Measurements from ENCODE around the gene NMNAT3. TPM values are rescaled to one million over a fixed set of nuclear protein-coding genes. Genes with fewer than 3 reads are reported as not detected.

Gene NMNAT3
- total RNA-seq, 1 experiment from 2014 or later = not detected

DNA sequence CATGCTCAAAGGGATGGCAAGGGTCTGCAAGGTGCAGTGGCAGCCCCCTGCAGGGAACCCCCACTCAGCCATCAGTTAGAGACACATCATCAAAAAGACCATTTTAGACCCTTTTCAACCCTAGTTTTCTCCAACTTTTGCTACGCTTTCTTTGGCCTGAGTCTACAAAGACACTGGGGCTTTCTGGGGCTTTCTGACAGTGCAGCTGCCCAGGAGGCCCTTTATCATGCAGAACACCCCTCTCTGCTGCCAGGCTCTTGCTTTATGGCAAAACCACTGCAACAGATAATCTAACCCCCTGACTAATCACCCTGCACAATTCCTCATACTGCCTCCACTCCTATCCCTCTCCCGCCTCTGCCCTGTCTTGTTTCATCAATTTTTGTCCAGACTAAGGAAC is 2.4 kb downstream of the NMNAT3 start:
- no peak for DNase-seq (ENCODE audit: low read depth)

DNA sequence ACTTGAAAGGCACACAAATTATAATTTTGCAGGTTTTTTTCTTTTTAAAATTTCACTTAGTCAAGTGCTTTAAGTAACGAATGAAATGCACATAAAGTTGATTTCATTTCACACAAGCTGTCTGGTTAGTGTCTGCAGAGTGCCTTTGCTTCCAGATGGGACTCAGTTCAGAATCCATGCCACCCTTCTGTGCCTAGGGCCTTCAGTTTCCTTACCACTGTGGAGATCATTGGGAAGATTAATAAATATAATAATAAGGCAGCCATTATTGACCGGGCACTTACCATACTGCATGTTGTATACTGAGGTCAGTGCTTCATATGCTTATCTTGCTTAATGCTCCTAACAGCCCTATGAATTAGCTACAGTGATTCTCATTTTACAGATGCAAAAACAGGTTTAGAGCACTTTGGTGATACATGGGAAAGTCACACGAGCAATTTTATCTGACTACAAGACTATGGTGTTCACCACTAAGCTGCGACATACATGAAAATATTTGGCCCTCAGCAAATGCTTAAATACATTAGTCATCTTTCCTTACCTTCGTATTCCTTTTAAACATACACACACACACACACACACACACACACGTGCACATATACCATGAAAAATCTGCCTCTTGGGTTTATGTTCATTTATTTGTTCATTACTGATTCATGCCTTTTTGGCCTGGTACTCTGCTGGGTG is 3.1 kb downstream of the NMNAT3 start:
- DNase-seq (ENCODE audit: low read depth) = no peak

DNA sequence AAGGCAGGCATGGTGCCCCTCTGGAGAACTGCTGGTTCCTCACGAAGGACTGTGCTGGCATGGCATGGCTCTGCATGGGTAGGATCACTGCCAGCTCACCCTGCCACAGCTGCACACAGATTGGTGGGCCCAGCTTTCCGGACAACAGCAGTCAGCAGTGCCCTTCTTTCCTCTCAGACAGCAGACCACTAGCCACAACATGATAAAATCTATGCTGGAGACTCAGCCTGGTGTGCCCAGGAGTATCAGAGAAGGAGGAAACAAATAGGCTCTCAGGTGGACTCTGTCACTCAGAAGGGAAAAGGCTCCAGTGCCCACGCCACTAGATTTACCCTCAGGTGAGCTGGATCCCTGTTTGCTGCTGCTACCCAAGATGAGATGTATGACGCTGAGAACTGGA is 4.9 kb downstream of the NMNAT3 start:
- DNase-seq (ENCODE audit: low read depth) = no peak

DNA sequence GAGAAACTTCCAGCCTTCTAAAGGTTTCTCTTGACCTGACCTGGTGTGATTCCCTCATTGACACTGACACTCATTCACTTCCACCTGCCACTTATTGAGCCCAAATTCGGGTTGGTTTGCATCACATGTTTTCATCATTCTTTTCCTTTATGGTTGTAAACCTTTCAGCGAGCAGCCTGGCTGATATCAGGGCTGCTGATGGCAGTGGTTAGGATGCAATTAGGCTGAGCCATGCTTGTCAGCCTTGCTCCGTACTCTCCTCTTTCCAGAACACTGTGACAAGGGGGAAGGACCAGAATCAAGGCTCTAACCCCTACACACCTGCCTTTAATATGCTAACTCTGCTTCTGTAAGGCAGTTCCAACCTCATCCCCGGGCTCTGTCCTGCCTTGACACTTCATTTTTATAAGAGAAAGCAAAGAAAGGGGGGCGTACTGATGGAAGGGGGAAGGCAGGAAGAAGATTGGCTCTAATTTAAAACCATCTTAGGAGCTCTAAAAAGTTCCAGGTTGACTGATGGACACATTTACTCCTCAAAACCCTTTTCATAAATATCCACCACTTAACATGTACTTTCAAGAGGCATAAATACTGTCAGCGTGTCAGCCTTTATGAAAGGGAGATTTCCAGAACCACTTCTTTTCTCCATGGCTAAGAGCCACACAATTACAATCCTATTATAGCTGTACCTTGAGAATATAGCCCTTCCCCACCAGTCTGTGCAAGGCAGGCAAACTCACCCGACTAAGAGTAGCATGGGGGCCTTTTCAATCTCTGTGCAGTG is 5.7 kb downstream of the NMNAT3 start:
- no peak for DNase-seq (ENCODE audit: low read depth)

DNA sequence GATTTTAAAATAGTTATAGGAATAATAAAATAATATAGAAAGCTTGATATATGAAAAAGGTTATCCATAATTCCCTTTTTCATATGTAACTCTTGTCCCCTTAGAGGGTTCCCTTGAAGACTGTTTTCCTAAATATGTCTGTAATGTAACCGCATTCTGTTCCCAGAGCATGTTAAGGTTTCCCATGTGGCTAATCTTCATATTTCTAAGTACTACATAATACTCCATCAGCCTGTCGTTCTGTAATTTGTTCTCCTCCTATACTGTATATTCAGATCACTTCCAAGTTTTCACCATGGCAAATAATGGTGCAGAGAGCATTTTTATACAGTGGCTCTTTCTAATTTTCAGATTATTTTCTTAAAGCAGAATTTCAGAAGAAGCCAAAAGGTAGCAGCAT is 6.7 kb downstream of the NMNAT3 start:
- DNase-seq (ENCODE audit: low read depth) = no peak

DNA sequence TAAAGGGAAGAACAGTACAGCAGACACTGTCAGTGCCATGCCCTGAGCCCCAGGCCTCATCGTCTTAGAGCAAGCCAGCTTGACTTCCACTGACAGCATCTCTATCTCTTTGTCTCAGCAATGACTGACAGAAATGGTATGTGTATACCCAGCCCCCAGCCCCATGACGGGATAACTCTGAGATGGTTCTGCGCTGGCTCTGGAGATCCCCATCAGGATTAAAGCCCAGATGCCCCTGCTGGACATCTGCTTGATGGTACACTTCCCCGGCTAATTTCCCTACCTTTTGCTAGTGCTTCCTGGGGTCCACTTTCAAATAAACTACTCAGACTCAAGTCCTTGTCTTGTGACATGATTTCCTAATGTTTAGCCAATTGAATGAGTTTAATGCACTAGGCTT is 7.6 kb downstream of the NMNAT3 start:
- DNase-seq (ENCODE audit: low read depth) = no peak

DNA sequence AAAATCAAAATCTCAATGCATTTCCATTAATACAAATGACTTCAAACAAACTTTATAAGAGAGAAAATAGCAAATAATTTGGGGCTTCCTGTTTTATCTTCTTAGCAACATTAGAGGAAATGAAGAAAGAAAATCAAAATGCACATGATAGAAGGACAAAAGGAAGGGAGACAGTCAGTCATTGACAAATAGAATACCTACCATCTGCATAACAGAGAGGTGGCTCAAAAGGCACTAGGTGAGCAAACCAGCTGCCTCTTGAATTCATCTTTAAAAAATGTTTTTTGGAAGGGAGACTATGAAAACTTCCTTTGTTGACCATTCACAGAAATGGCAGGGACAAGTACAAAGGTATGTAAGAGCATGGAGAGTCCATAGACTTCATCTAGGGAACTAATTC is 9.4 kb downstream of the NMNAT3 start:
- DNase-seq (ENCODE audit: low read depth) = no peak

DNA sequence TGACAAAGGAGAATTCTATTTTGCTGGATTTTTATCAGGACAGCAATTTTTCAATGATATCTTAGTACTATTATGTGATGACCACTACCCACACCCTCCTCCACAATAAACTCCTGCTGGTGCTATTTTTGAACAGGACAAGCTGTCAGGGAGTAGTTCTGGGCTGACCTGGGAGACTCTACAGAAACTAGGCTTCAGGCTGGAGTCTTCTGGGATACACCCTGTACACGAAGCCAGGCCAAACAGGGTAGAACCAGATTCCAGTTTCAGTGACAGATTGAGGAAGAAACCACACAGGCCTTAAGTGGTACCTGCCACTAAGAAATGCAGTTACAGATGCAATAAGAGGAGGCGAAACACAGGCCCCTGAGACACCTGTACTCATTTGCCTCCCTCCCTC is 12.8 kb downstream of the NMNAT3 start:
- DNase-seq (ENCODE audit: low read depth) = no peak

DNA sequence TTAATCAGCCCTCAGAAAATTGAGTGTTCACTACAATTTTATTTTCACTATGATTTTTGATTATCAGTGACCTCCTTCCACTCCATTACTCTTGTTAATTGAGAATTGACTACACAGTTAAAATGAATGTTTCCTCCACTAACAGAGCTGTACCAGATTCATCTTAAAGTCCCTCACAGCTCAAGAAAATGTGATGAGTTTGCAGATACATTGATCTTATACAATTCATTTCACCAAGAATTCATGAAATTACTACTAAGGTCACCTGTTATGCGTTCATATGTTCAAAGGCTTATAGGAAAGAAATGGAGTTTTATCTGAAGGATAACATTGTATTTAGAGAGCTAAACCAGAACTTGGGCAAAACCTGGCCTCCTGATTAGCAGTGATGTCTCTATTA is 17.5 kb downstream of the NMNAT3 start:
- no peak for DNase-seq (ENCODE audit: low read depth)

DNA sequence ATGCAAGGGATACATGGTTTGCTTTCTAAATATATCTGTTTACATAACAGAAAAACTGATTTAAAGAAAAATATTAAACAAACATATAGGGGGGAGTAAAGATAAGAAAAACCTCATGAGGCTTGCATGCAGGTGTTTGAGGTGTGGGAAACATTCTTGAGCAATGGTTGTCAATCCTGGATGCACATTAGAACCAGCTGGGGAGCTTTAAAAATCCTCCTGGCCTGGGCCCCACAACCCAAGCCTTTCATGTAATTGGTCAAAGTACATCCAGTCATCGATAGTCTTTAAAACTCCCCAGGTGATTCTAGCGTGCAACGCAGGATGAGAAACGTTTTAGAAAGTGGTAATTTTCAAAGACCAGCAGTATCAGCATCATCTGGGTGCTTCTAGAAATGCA is 18.3 kb downstream of the NMNAT3 start:
- DNase-seq (ENCODE audit: low read depth) = no peak

DNA sequence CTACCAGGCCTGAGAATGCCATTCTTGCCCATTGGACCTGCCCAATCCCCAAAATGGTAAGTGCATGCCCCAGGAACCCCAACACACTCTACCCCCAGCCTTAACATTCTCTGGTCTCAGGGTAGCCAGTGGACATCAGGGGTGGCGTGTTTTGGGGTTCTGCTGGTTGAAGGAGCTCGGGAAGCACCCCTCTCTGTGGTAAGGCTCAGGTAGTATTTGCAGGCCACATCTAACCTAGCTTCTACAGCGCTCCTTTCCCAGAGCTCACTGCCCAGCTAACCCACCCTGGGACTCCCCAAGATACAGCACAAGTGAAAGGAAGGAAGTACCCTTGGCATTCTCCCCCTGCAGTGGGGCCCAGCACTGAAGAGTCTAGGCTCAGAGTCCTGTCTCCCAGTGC is 19.8 kb downstream of the NMNAT3 start:
- DNase-seq (ENCODE audit: low read depth) = no peak

DNA sequence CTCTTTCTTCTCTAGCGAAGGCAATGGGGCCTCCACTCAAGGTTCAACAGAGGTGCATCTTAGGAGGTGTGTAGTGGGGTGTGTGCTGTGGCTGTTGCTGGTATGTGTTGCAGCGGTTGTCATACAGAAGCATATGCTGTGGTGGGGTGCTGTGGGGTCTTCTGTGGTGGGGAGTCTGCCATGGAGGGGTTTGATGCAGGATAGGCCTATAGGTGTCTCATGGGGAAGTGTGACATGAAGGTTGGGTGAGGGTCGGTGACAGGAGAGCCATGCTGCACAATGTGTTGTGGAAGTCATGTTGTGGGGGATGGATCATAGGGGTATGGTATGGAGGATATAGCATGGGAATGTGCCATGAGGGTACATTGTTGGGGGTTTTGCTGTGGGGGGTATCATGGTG is 20.3 kb downstream of the NMNAT3 start:
- DNase-seq (ENCODE audit: low read depth) = no peak

DNA sequence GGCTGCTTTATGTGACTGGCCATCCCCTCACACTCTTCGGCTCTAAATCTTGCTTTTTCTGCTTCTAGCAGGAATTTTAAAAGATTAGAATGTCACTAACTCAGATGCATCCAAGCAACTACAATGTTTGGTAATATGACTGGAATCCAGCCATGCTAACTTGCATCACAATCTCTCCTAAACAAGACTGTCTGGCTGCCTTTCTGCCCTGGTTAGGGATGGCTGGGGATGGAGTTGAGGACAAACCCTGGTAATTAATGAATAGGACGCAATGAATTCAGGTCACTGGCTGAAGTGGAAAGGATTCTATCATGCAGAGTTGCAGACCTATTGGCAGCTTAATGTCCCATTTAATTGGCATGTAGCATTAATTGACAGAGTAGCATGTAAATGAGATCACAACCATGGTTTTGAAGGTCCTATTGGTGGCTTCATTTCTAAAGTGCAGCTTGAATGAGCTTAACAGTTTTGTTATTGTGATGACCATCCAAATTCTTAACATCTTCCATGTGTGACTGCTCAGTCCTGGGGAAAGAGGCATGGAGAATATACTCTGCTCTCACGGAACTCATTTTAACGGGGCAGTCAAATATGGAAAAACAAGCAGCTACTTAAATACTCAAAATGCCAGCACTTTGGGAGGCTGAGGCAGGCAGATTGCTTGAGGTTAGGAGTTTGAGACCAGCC is 21.7 kb downstream of the NMNAT3 start:
- DNase-seq (ENCODE audit: low read depth) = no peak

DNA sequence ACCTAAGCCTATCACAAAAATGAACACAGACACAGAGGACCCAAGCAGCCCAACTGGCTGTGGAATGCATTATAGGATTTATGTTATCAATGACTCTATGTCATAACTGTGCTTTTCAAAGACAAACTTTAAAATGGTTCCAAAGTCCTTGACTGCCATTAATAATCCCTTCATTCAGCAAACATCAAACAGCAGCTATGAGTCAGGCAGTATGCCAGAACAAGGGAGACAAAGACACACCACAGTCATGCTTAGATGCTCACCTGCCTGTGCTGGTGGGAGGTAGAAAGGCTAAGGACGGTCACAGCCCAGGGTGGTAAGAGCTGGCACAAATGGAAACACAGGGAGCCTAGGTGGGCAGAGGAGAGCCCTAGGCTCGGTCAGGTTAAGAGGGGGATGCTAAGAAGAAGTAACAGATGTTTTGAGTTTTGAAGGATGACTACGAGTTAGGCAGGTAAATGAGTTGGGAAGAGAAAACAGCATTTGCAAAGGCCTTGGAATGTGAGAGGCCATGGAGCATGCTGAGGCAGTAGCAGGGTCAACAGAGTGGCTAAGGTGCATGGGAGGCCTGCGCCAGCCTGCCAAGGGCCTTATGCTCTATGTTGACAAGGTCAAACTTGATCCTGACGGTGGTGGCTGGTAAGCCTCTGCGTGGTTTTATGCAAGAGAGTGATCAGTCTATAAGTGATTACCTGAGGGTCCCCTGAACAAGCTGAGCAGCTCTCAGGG is 23.0 kb downstream of the NMNAT3 start:
- no peak for DNase-seq (ENCODE audit: low read depth)

DNA sequence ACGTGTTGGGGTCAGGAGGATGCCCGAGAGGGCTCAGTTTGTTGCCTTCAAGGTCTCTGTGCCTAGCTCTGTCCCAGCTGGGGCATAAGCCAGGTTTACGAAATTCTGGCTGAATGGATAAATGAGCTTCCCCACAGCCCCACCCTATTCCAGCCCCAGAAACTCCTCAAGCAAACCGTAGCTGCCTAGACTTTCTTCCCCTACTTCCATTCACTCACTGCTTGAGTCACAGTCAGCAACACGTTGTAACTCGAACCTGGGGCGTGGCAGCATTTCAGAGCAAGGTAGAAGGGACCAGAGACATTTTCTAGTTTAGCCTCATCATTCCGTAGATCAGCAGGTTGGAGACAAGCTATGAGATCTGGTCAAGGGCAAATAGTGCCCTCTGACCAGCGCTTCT is 24.2 kb downstream of the NMNAT3 start:
- no peak for DNase-seq (ENCODE audit: low read depth)

DNA sequence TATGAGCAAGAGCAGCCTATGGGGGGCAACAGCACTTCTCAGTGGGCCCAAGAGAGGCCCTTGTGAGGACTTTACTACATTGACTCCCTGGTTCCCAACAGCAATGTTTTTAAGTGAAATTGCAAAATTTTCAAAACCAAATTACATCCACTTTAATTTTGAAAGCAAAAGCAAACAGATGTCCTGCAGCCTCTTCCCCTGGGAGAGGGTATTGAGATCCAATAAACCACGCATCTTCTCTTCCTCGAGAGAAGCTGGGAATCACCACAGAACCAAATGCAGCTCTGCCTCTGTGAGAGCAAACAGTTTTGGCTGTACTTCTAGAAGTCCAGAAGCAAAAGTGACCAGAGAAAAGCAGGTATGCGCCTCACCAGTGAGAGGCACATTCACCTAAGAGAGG is 25.2 kb downstream of the NMNAT3 start:
- DNase-seq (ENCODE audit: low read depth) = no peak

DNA sequence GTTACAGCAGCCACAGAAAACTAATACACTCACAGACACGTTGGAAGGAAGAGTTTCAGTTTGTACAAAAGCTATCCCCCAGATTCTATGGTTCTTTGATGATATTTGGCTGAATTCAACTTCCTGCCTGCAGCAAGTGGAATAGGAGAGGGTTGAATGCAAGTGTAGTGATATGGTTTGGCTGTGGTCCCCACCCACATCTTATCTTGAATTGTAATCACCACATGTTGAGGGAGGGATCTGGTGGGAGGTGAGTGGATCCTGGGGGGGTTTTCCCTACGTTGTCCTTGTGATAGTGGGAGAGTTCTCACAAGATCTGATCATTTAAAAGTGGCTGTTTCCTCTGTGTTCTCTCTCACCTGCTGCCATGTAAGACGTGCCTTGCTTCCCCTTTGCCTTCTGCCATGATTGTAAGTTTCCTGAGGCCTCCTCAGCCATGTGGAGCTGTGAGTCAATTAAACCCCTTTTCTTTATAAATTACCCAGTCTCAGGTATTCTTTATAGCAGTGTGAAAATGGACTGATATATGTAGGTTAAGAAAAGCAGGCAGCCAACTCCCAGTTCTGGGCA is 29.8 kb downstream of the NMNAT3 start:
- DNase-seq (ENCODE audit: low read depth) = no peak

DNA sequence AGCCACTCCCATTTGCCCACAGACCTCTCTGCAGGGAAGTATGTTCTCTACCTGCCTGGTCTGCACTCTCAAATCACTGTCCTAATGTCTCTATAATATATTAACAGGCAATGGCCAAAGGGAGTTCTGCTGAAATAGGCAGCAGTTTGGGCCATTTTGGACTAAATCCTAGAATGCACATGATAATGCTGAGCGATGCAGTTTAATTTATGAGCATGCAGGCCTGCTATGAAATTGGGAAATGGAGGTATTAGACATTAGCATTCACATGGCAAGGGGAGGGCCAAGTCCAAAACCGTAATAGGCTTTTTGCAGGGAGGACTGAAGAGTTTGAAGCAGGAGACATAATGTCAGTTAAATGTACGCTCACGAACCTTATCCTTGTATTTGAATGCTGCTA is 31.3 kb downstream of the NMNAT3 start:
- no peak for DNase-seq (ENCODE audit: low read depth)

DNA sequence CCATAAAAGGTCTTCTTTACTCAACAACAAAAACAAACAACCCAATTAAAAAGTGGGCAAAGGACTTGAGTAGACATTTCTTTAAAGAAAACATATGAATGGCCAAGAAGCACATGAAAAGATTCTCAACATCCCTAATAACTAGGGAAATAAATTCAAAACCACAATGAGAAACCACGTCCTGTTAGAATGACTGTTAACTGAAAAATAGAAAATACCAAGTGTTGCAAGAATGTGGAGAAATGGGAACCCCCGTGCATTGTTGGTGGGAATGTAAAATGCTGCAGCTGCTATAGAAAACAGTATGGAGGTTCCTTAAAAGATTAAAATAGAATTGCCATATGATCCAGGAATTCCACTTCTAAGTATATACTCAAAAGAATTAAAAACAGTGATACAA is 34.8 kb downstream of the NMNAT3 start:
- DNase-seq (ENCODE audit: low read depth) = no peak

DNA sequence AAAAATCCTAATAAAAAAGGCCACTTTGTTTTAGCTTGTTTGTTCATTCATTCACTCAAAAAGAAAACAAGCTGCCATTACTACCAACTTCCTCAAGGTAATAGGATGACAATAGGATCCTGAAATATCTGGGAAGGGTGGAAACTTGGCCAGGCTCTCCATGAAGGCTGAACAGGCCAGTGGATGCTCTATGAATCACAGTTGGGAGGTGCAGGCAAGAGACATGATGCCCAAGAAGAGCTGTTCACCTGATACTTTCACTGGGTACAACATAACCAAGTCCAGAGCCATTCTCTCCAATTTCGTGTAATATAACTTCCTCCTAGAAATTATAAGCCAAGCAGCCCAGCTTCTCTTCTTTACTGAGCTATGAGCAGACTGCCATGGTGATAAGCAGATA is 37.3 kb downstream of the NMNAT3 start:
- DNase-seq (ENCODE audit: low read depth) = no peak

DNA sequence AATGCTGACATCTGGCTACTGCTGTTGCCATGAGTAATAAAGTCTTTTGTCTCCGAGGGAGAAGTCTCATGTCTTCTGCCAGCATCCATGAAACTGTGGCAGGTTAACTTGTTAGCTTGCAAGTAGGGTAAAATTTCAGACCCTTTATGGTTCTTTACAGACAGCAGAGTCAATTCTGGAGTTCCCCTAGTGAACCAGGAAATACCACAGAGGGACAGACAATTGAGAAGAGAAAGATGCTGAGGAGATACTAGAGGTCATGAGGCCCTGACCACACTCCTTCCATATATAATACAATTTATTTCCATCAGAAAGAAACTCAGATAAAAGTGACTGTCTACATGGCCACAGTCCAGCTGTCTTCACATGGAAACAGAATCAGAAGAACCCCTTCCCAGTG is 38.1 kb downstream of the NMNAT3 start:
- no peak for DNase-seq (ENCODE audit: low read depth)

DNA sequence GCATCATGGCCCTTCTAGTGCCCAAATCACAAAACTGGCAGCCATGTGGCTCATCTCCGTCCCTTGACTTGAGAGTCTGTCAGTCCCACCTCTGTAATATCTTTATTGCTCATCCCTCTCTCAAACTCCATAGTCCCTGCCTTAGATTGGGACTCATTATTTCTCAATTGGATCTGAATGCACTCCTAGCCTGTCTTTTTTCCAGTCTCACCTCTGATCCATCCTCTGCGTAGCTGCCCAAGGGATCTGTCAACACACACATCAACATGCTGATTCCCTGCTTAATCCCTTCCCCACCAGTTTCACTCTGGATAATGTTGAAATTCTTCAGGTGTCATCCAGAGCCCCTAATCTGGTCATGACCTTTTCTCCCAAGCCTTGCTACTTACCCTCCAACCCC is 39.3 kb downstream of the NMNAT3 start:
- no peak for DNase-seq (ENCODE audit: low read depth)

All from HT1080 (cell line).